Left hindlimb (tissue), 1 donor: ENCODE results near the gene ABCD3.
"Not testable (repeated sequence)": the region's sequence is repeated elsewhere in the genome, so short reads cannot be mapped to it uniquely, and the experiment has no call there.

ENCODE experiments used
- DNase-seq: peaks from one replicate; pipeline ENCODE4 v3.0.0-alpha.2; 2018

Gene ABCD3

GRCh38 chr1:94417978-94418663 is at the start of gene ABCD3:
ABCD3 (plus strand) TSS chr1:94418389; CDS start chr1:94418479, 90 bp downstream.
- DNase-seq: peak; percentile 99

GRCh38 chr1:94372771-94373170 is 45.4 kb upstream of the ABCD3 start:
- not testable (repeated sequence) for DNase-seq

DNA sequence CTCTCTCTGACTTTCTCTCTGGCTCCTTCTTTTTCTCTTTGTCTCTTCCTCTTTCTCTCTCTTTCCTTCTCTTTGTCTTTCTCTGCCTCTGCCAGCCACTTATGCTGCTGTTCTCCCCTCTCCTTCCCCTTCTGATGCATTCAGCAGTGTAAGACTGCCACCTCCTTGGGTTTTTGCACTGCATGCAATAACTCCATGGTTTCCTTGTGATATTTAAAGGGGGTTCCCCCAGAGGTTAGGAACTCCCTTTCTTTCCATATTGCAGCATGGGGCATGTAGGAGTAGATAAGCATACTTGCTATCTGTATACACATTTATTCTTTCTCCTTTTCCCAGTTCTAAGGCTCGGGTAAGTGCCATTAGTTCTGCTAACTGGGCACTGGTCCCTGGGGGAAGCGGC is 44.9 kb upstream of the ABCD3 start:
- DNase-seq: not testable (repeated sequence)

GRCh38 chr1:94375666-94376065 is 42.5 kb upstream of the ABCD3 start:
- DNase-seq: not testable (repeated sequence)

- DNase-seq: not testable (repeated sequence)
Observed at GRCh38 chr1:94378493-94378892, 39.7 kb upstream of the ABCD3 start.

DNA sequence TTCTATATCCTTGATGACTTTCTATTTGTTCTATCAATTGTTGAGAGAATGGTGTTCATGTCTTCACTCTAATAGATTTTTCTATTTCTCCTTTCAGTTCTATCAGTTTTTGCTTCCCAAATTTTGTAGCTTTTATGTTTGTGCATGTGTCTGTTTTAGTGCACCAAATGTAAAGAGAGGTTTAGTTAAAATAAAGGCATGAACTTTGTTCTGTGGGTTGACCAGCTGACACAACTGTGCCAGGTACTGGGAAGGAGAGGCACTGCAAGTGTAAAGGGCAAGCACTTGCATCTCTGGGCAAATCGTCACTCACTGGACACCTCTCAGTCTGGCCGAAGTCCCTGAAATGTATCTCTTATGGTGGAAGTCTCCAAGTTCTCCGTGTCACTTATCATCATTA is 38.6 kb upstream of the ABCD3 start:
- no peak for DNase-seq

GRCh38 chr1:94382201-94382600 is 36.0 kb upstream of the ABCD3 start:
- DNase-seq: no peak

DNA sequence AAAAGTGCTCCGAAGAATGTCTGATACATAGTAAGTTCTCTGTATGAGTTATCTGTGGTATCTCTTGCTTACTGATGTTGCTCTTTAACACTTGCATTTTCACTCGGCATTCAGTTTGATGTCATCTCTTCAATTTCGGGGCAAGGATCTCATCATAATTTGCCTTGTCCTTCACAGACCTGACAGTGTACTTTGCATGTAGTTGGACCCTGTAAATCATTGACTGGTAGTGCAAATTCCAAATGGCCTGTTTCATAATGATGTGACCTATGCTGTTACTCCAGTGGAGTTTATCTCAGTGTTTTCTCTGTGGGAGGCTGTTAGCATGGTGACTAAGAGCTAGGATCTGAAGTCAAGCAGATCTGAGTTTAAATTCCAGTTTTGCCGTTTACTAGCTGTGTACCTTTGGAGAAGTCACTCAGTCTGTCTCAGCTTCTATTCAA is 34.2 kb upstream of the ABCD3 start:
- no peak for DNase-seq

GRCh38 chr1:94384485-94385265 is 33.5 kb upstream of the ABCD3 start:
- no peak for DNase-seq

- DNase-seq: no peak
Observed at GRCh38 chr1:94385308-94385929, 32.8 kb upstream of the ABCD3 start.

DNA sequence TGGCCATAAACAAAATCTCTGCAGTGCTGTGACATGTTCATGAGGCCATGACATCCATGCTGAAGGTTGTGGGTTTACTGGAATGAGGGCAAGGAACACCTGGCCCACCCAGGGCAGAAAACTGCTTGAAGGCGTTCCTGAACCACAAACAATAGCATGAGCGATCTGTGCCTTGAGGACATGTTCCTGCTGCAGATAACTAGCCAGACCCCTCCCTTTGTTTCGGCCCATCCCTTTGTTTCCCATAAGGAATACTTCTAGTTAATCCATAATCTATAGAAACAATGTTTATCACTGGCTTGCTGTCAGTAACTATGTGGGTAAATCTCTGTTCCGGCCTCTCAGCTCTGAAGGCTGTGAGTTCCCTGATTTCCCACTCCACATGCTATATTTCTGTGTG is 28.9 kb upstream of the ABCD3 start:
- DNase-seq: no peak

DNA sequence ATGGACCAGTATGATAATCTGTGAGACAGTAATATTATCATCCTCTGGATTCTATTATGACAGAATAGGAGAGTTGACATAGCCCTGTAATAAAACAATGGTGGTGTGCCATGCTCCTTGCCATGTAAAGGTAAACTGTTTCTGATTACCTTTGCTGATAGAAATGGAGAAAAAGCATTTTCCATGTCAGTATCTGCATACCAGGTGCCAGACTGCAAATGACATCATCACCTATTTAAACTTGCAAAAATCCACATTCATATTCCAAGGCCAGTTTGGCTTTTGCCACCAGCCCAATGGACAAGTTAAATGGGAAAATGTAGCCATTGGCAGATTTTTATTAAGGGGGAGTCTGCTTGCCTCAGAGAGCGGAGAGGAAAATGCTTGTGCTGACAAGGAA is 23.9 kb upstream of the ABCD3 start:
- DNase-seq: no peak

- DNase-seq: no peak
Observed at GRCh38 chr1:94395231-94395630, 23.0 kb upstream of the ABCD3 start.

DNA sequence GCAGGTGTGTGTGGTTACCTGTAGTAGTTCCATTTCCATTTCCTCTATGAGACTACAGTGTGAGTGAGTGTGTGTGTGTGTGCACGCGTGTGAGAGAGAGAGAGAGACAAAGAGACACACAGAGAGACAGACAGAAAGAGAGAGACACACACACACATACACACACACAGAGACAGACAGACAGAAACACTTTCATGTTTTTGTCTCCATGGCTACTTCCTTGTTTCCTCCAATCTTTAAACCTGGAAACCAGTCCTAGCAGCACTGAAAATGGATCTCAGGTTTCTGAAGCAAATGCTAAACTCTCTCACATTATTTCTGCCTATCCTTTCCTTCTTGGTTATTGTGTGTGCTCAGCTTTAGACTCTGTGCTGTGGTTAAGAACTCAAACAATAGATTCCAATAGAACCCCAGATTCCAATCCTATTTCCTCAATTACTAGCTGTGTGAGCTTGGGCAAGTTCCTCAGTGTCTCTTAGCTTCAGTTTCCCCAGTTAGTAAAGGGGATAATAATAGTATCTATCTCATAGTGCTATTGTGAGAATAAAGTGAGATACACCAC is 22.4 kb upstream of the ABCD3 start:
- no peak for DNase-seq

- DNase-seq: no peak
Observed at GRCh38 chr1:94396356-94397010, 21.7 kb upstream of the ABCD3 start.

GRCh38 chr1:94398356-94398755 is 19.8 kb upstream of the ABCD3 start:
- DNase-seq: no peak

DNA sequence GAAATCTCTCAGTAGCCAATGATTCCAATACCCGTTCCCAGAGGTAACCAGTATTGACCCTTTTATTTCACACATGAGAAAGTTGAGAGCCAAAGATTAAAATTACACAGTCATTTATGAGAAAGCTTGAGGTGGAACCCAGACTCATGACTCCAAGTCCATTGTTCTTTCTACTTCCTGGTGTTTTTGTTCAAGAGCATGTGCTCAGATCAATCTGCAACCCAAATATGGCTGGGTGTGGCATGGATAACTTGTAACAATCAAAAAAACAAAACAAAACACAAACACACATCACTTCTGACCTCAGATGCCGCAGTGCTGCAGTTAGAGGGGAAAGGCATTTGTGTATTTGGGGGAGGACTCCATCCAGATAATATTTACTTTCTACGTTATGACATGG is 18.7 kb upstream of the ABCD3 start:
- no peak for DNase-seq

DNA sequence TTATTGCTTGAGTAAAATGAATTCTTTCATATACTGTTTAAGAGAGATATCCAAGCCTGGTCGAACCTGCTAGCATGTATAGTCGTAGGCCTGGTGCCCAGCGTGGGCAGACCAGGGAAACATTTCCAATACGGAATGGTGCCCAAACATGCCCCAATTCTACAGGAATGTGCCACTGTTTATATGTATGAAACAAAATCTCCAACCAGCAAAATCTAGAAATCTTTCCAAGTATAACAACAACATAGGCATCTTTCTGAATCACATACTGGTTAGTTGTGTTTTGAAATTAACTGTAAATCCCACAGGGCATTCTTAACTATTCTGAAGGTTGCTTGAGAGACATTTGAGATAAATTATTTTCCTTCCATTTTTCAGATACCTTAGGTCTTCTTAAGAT is 17.0 kb upstream of the ABCD3 start:
- DNase-seq: no peak

GRCh38 chr1:94406446-94406845 is 11.7 kb upstream of the ABCD3 start:
- DNase-seq: no peak

DNA sequence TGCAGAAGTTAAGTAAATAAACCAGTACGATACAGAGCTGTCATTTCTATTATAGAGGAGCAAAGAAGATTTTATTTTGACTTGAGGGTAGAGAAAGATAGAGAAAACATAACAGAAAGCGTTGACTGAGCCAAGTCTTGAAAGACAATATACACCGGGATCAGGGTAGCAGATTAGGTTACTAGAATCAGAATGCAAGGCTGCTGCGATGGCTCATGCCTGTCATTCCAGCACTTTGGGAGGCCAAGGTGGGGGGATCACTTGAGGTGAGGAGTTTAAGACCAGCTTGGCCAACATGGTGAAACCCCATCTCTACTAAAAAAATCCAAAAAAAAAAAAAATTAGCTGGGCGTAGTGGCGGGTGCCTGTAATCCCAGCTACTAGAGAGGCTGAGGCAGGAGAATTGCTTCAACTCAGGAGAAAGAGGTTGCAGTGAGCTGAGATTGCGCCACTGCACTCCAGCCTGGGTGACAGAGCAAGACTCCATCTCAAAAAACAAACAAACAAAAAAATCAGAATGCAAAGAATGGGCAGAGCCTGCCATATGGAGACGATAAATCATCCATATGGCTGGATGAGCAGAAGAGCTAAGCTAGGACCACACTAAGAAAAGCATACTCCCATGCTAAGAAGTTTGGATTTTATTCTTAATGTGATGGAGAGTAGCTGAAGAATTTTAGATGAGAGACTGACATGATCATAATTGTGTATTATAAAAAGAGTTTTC is 9.9 kb upstream of the ABCD3 start:
- no peak for DNase-seq

DNA sequence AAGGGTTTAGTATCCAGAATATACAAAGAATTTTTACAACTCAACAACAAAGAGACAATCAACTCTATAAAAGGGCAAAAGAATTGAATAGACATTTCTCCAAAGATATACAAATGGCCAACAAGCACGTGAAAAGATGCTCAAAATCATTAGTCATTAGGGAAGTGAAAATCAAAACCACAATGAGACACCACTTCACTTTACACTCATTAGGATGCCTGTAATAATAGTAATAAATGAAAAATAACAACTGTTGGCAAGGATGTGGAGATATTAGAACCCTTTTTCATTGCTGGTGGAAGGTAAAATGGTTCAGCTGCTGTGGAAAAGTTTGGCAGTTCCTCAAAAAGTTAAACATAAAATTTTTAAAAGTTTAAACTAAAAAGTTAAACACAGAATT is 7.0 kb upstream of the ABCD3 start:
- DNase-seq: no peak

DNA sequence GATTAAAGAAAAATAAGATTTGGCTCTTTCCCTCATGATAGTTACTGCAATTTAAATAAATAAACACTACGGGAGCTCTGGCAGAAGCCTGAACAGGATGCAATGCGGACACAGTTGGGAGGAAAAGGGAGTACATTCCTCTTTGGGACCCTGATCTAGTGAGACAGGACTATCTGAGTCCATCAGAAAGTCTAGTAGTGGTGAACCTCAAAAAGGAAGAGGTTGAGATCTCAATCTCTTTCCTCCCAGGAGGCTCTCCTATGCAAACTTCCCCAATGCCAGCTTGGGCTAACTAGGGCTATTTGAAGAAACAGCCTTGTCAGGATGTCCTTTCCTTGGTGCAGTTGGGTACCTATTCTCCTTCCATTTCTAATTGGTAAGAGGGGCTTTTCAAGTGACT is 4.9 kb upstream of the ABCD3 start:
- DNase-seq: no peak
